ENCODE measurements around the gene DTYMK. TPM values are rescaled to one million over a fixed set of nuclear protein-coding genes. Genes with fewer than 3 reads are reported as not detected.

DTYMK gene
- total and polyA plus RNA-seq, 2 donors (not counting 3 experiments of a cell fraction or from before 2014, with no cell fraction given): 67.0 to 104 TPM

DNA sequence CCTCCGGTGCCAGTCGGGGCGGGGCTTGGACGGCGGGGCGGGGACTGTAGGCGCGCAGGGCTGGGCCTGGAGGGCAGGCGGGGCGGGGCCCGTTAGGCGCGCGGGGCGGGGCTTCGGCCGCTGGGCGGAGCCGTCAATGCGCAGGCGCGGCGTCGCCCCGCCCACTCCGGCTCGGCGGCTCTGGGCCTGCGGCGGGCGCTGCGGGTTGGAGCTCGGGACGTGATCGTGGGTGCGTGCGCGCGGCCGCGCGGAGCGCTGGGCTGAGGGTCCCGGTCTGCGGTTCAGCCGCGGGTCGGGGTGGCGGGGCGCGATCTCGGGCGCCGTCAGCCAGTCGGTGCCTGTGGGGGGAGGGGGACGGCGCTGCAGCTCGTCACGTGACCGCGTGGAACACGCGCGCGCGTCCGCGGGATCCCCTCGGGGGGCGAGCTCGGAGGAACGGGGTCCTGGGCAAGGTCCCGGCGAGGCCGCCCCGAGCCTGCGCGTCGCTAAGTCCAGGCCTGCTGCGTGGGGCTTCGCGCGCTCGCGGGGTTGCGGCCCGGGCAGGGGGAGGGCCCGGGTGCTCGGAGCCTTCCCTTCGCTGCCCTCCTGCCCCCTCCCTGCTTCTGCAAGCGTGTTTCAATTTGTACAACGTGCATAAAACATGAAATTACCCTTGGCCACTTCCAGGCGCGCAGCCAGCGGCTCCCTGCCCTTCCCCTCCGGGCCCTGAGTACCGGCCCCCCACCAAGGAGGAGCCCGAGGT, 48.0 kb upstream of the DTYMK start, which contains the start of gene D2HGDH:
Gene D2HGDH, plus strand, starts transcription at position 164 of the 742 bp plus-strand sequence. CDS start 595 bp downstream, outside the sequence.
- Histone ChIP-seq H3K9ac (replicated peaks; ENCODE audit: extremely low read depth, insufficient read depth, low read length) (peak within 1 kb of the TSS; percentile 59), H3K79me2 (ENCODE audit: control insufficient read depth, insufficient read depth, low read length) (no peaks in the 10 kb centered on the region), H3K27ac (ENCODE audit: insufficient read depth, low read depth, low read length) (peak within 1 kb of the TSS; percentile 41), H3K9me1 (replicated peaks; ENCODE audit: control insufficient read depth, extremely low read depth, insufficient read depth, low read length) (no peaks in the 10 kb centered on the region), H2AFZ (ENCODE audit: low read depth, low read length) (peak within 1 kb of the TSS; percentile 88), H3K27me3 (ENCODE audit: control insufficient read depth in 2 of 2, insufficient read depth in 2 of 2, low read length in 2 of 2) (no peaks in the 10 kb centered on the region), H3K4me2 (ENCODE audit: insufficient read depth, low read length) (peak within 1 kb of the TSS; percentile 58), H3K4me1 (ENCODE audit: control insufficient read depth, extremely low read depth, insufficient read depth, low read length) (peaks cover 15% of the 10 kb centered on the region), H3K4me3 (replicated peaks in 1 of 3; ENCODE audit: insufficient read depth in 1 of 3, low read depth in 1 of 3, low read length in 3 of 3) (peak within 1 kb of the TSS; percentile 50 to 87 (median 60)), H3K36me3 (ENCODE audit: control insufficient read depth in 2 of 2, extremely low read depth in 1 of 2, insufficient read depth in 2 of 2, low read length in 2 of 2) (no peaks in the 10 kb centered on the region), H4K20me1 (replicated peaks; ENCODE audit: control insufficient read depth, extremely low read depth, insufficient read depth, low read length) (no peaks in the 10 kb centered on the region), H3K9me3 (replicated peaks; ENCODE audit: control insufficient read depth, insufficient read depth, low read length) (no peaks in the 10 kb centered on the region)
- FAIRE-seq (peak; percentile 68), DNase-seq (ENCODE audit: low read depth, low spot score) (peak; percentile 78)
- TF ChIP-seq FOS (IDR thresholded peaks at IDR 0.05; ENCODE audit: borderline replicate concordance, insufficient read depth, low read length): no peak
- TF ChIP-seq POLR2A (IDR thresholded peaks at IDR 0.05; ENCODE audit: low read depth, low read length): peak; percentile 98
- TF ChIP-seq, protein P1, sequence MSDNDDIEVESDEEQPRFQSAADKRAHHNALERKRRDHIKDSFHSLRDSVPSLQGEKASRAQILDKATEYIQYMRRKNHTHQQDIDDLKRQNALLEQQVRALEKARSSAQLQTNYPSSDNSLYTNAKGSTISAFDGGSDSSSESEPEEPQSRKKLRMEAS (IDR thresholded peaks at IDR 0.05; ENCODE audit: insufficient read depth, insufficient read length): peak; percentile 33
- TF ChIP-seq, protein P2, sequence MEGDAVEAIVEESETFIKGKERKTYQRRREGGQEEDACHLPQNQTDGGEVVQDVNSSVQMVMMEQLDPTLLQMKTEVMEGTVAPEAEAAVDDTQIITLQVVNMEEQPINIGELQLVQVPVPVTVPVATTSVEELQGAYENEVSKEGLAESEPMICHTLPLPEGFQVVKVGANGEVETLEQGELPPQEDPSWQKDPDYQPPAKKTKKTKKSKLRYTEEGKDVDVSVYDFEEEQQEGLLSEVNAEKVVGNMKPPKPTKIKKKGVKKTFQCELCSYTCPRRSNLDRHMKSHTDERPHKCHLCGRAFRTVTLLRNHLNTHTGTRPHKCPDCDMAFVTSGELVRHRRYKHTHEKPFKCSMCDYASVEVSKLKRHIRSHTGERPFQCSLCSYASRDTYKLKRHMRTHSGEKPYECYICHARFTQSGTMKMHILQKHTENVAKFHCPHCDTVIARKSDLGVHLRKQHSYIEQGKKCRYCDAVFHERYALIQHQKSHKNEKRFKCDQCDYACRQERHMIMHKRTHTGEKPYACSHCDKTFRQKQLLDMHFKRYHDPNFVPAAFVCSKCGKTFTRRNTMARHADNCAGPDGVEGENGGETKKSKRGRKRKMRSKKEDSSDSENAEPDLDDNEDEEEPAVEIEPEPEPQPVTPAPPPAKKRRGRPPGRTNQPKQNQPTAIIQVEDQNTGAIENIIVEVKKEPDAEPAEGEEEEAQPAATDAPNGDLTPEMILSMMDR (IDR thresholded peaks at IDR 0.05; ENCODE audit: extremely low read depth in 1 of 2, insufficient read depth in 1 of 2, low read depth in 1 of 2, low read length in 2 of 2): no peak
- peak; percentile 10 for TF ChIP-seq MYC (IDR thresholded peaks at IDR 0.05; ENCODE audit: low read depth, low read length)
- no peak for TF ChIP-seq GATA2 (IDR thresholded peaks at IDR 0.05; ENCODE audit: insufficient read depth, insufficient read length, low read depth, low read length)
- TF ChIP-seq EZH2 (IDR thresholded peaks at IDR 0.05; ENCODE audit: borderline replicate concordance, low read depth, low read length, severe bottlenecking): no peak
- peak; percentile 97 for TF ChIP-seq POLR2AphosphoS5 (IDR thresholded peaks at IDR 0.05; ENCODE audit: insufficient read depth, low read depth, low read length)
- no peak for TF ChIP-seq JUN (IDR thresholded peaks at IDR 0.05; ENCODE audit: borderline replicate concordance, insufficient read depth, insufficient read length, low read depth)
- intact Hi-C loops (cut with micrococcal nuclease): loop anchor here (1.0 to 5.0 kb wide), 9 partner anchors 16 to 587 kb away; partner anchors contain the start of genes DTYMK, FARP2, ING5 and PASK
- ChIA-PET CTCF (interaction anchor here (0.8 to 5.2 kb wide), 11 partner anchors 10 to 144 kb away, joined by 3 to 41 read pairs (median 4); partner anchors contain the start of genes ATG4B, DTYMK and ING5), POLR2A (interaction anchor here (0.9 kb wide), 1 partner anchor 46 kb away, joined by 5 read pairs; no protein-coding TSS in a partner anchor)
- no TSS peak for BruUV-seq (replicated peaks)
- dilution Hi-C loops (cut with MboI; ENCODE audit: extremely low pct_ligation_motif_present, low sequenced_read_pairs): no loop called here
